Neutrophil (primary cell): ENCODE results near the gene ZNF33A.
A peak's percentile ranks its signal among the peaks of the same experiment; 100 is the strongest.
"Not testable (repeated sequence)": the region's sequence is repeated elsewhere in the genome, so short reads cannot be mapped to it uniquely, and the experiment has no call there.

Source experiments
- H3K27ac ChIP-seq: fragments of 200-600 bp; sonication (generic); 2 replicates; pipeline ENCODE4 v1.5.1; 2016; ENCODE audit warnings: mild to moderate bottlenecking, moderate library complexity
- H3K27me3 ChIP-seq: fragments of 200-600 bp; sonication (generic); 2 replicates; pipeline ENCODE4 v1.6.0; 2016; ENCODE audit warnings: mild to moderate bottlenecking
- H3K36me3 ChIP-seq: fragments of 200-600 bp; sonication (generic); 2 replicates; pipeline ENCODE4 v1.5.1; 2017
- H3K4me1 ChIP-seq, 2 experiments: fragments of 200-600 bp in 1 of 2; sonication (generic) in 1 of 2; 1 replicate in 1 of 2; 2 replicates in 1 of 2; pipeline versions ENCODE4 v1.5.1 to v1.6.1; 2013 to 2016; ENCODE audit warnings: low read depth in 1 of 2, low read length in 1 of 2, mild to moderate bottlenecking in 1 of 2, moderate library complexity in 1 of 2; ENCODE audit not compliant: control insufficient read depth in 1 of 2, insufficient read depth in 1 of 2
- H3K4me3 ChIP-seq, 2 experiments: fragments of 200-600 bp in 1 of 2; sonication (generic) in 1 of 2; 1 replicate in 1 of 2; 2 replicates in 1 of 2; pipeline ENCODE4 v1.5.1; 2013 to 2016; ENCODE audit warnings: low read depth in 1 of 2, low read length in 1 of 2, mild to moderate bottlenecking in 1 of 2, moderate library complexity in 1 of 2
- H3K9me3 ChIP-seq: fragments of 200-600 bp; sonication (generic); 2 replicates; pipeline ENCODE4 v1.5.1; 2016
- CTCF ChIP-seq: fragments of 200-600 bp; sonication (generic); IDR thresholded peaks from 2 replicates; pipeline ENCODE4 v1.5.1; 2016; ENCODE audit warnings: antibody characterized with exemption

ZNF33A gene

GRCh38 chr10:37976880-37977203 is 33.6 kb upstream of the ZNF33A start:
- TF ChIP-seq CTCF = no peak
- Histone ChIP-seq H3K9me3 (no peaks in the 10 kb centered on the region), H3K27me3 (no peaks in the 10 kb centered on the region), H3K4me1 (peaks cover 17% of the 10 kb centered on the region in 2 experiments), H3K4me3 (peak overlapping the region; percentile 91 to 97), H3K36me3 (no peaks in the 10 kb centered on the region), H3K27ac (peak overlapping the region; percentile 87)

- no peaks in the 10 kb centered on the region for H3K9me3 ChIP-seq
- H3K27ac ChIP-seq = no peak overlapping the region
- H3K4me3 ChIP-seq = no peak overlapping the region
- H3K4me1 ChIP-seq = no peaks in the 10 kb centered on the region
- no peak for TF ChIP-seq CTCF
- no peaks in the 10 kb centered on the region for H3K27me3 ChIP-seq
- H3K36me3 ChIP-seq = no peaks in the 10 kb centered on the region
Measured at GRCh38 chr10:37991655-37992054, 18.8 kb upstream of the ZNF33A start.

- no peaks in the 10 kb centered on the region for H3K9me3 ChIP-seq
- no peak for TF ChIP-seq CTCF
- H3K27ac ChIP-seq = no peak overlapping the region
- no peaks in the 10 kb centered on the region for H3K27me3 ChIP-seq
- H3K4me1 ChIP-seq = no peaks in the 10 kb centered on the region
- no peak overlapping the region for H3K4me3 ChIP-seq
- no peaks in the 10 kb centered on the region for H3K36me3 ChIP-seq
Measured at GRCh38 chr10:37992083-37992482, 18.4 kb upstream of the ZNF33A start.

GRCh38 chr10:37998920-37999319 is 11.6 kb upstream of the ZNF33A start:
- not testable (repeated sequence) for H3K27me3 ChIP-seq, H3K27ac ChIP-seq, H3K4me3 ChIP-seq, H3K4me1 ChIP-seq, H3K9me3 ChIP-seq, H3K36me3 ChIP-seq

- H3K36me3 ChIP-seq, H3K4me1 ChIP-seq, H3K27ac ChIP-seq, H3K9me3 ChIP-seq, H3K4me3 ChIP-seq, H3K27me3 ChIP-seq: not testable (repeated sequence)
Measured at GRCh38 chr10:38000474-38000873, 10.0 kb upstream of the ZNF33A start.

GRCh38 chr10:38003026-38003425 is 7.4 kb upstream of the ZNF33A start:
- Histone ChIP-seq H3K36me3 (no peaks in the 10 kb centered on the region), H3K27me3 (no peaks in the 10 kb centered on the region), H3K4me3 (no peak overlapping the region), H3K9me3 (no peaks in the 10 kb centered on the region), H3K4me1 (peaks cover 13 to 14% of the 10 kb centered on the region in 2 experiments), H3K27ac (no peak overlapping the region)
- TF ChIP-seq CTCF = no peak

GRCh38 chr10:38003588-38003987 is 6.9 kb upstream of the ZNF33A start:
- TF ChIP-seq CTCF = no peak

More at GRCh38 chr10:38003588-38003987, 6.9 kb upstream of the ZNF33A start:
- Histone ChIP-seq H3K4me3 (no peak overlapping the region), H3K9me3 (no peaks in the 10 kb centered on the region), H3K27me3 (no peaks in the 10 kb centered on the region), H3K27ac (no peak overlapping the region), H3K36me3 (no peaks in the 10 kb centered on the region), H3K4me1 (peaks cover 18 to 20% of the 10 kb centered on the region in 2 experiments)
